ENCODE measurements around the gene MMEL1.

DNA sequence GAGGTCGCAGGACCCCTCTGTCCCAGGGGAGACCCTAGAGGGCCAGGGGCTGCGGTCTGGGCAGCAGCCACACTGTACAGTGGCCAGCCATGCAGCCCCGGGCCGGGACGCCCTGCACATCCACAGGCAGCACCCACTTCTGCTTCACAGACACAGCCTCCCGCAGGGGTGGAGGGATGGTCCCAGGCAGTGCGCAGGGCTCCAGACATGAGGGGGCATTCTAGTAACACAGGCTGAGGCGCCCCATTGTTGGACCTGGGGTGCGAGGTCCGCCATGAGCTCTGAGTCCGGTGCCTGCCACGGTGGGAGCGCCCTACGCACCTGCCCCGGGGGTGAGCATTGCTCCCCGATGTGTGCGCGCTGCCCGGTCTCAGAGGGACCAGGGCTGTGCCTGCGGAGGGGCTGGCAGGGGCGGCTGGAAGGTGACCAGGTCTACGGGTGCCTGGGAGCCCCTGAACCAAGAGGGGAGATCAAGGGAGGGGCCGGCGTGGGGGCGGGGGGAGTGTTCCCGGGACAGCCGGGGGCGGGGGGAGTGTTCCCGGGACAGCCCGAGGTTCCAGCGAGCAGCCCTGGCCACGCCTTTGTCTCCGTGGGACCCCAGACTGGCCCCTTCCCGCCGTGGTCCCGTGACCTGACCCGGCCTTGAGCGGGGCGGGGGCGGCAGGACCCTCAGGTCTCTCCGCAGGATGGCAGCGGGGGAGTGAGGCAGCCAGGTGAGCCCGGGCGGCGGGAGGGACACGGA is 4.5 kb downstream of the MMEL1 start:
- TF ChIP-seq, protein P1, sequence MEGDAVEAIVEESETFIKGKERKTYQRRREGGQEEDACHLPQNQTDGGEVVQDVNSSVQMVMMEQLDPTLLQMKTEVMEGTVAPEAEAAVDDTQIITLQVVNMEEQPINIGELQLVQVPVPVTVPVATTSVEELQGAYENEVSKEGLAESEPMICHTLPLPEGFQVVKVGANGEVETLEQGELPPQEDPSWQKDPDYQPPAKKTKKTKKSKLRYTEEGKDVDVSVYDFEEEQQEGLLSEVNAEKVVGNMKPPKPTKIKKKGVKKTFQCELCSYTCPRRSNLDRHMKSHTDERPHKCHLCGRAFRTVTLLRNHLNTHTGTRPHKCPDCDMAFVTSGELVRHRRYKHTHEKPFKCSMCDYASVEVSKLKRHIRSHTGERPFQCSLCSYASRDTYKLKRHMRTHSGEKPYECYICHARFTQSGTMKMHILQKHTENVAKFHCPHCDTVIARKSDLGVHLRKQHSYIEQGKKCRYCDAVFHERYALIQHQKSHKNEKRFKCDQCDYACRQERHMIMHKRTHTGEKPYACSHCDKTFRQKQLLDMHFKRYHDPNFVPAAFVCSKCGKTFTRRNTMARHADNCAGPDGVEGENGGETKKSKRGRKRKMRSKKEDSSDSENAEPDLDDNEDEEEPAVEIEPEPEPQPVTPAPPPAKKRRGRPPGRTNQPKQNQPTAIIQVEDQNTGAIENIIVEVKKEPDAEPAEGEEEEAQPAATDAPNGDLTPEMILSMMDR (conservative IDR thresholded peaks at IDR 0.05; ENCODE audit: low read length) = no peak
- TF ChIP-seq EZH2phosphoT487 (IDR thresholded peaks at IDR 0.05; ENCODE audit: borderline replicate concordance, low read depth, low read length) = no peak

Measured in OCI-LY7 (cell line).